HG02623 (cell line): ENCODE measurements around the gene HGS.

Experiments used
- ATAC-seq: cut with Tn5 transposase; IDR thresholded peaks from one replicate; pipeline ENCODE4 v1.9.1; 2021; ENCODE audit warnings: moderate library complexity; ENCODE audit not compliant: unreplicated experiment

HGS gene

DNA sequence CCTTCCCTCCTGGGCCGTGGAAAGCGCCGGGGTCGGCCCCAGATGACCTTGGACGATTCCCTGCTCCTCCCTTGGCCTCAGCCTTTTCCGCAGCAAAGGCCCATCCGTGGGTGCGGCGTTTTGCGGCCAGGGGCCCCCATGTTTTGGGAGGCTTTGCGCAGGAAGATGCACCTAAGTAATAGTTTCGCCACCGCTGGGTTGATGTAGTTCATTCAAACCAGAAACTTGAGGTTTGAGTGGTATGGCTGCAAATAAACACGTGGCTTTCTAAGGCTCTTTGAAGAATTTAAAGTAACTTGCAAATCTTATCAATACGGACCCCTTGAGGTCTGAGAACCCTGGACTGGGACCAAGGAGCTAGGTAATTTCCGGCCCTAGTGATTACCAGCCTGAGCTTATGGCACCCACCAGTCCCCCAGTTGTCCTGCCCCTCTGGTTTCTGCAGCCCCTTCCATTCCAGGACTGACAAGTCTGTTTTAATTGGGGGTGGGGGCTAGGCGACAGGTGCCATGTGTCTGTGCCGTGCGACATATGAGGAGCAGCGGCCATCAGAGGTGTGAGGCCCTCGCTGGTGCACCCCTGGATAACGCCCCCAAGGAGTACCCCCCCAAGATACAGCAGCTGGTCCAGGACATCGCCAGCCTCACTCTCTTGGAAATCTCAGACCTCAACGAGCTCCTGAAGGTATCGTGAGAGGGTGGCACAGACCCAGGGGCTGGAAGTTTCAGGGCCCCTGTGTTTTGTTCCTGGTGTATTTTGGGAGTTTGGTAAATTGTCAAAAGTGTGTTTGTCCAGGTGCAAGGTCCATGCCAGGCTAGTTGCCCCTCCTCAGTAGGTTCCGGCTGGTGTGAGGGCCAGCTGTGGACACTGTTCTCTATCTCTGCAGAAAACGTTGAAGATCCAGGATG is 20.2 kb downstream of the HGS start:
- no peak for ATAC-seq

DNA sequence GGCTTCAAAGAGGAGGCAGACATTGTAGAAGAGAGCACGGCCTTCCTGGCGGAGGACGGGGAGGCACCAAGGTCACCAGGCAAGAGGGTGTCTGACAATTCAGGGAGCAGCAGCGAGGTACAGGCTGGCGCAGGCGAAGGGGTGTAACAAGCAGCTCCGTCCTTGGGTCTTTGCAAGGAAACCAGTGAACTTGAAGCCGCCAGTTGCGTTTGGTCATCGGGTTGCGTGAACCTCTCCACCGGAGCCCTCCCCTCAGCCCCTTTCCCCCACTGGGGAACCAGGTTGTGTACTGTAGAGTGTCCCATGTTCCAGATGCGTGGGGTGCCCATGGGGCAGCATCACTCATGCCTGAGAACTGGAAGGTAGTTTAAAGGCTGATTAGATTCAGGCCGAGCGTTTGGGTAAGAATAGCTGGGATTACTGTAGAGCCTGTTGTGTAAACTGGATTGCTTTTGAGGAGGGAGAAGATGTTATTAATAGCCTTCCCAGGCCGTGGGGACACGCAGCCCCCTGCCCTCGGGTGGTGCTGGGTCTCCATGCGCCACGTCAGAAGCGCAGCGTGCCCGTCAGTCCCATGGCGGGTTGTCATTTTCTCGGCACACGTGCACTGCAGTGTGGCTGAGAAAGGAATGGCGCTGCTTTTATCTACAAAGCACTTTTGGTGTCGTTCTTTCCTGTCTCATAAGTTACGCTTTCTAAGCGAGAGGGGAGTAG is 21.9 kb downstream of the HGS start:
- ATAC-seq: no peak

GRCh38 chr17:81706232-81706611 is 22.4 kb downstream of the HGS start:
- ATAC-seq: no peak

DNA sequence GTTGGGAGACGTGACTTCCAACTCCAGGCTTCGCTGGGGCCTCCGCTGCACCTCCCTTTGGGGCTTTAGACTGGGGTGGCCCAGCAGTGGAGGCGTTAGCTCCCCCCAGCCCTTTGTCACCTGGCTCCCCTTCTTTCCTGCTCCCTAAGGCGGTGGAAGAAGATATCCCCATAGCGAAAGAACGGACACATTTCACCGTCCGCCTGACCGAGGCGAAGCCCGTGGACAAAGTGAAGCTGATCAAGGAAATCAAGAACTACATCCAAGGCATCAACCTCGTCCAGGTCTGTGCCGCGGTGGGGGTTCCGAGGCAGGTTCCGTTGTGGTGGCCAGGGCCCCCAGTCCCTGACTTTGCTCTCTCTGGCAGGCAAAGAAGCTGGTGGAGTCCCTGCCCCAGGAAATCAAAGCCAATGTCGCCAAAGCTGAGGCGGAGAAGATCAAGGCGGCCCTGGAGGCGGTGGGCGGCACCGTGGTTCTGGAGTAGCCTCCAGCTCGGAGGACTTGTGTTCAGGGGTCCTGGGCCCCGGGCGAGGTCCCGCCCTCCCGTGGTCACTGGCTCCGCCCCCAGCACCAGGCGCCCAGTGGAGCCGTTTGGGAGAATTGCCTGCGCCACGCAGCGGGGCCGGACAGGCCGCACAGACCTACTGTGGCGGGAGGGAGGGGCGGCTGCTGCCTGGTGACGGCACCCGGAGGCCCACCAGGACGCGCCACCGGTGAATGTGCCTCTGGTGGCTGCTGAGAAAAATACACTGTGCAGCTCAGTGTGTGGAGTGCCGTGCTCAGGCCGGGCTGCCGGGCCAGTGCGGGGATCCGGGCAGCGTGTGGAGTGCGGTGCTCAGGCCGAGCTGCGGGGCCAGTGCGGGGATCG is 23.2 kb downstream of the HGS start:
- no peak for ATAC-seq

DNA sequence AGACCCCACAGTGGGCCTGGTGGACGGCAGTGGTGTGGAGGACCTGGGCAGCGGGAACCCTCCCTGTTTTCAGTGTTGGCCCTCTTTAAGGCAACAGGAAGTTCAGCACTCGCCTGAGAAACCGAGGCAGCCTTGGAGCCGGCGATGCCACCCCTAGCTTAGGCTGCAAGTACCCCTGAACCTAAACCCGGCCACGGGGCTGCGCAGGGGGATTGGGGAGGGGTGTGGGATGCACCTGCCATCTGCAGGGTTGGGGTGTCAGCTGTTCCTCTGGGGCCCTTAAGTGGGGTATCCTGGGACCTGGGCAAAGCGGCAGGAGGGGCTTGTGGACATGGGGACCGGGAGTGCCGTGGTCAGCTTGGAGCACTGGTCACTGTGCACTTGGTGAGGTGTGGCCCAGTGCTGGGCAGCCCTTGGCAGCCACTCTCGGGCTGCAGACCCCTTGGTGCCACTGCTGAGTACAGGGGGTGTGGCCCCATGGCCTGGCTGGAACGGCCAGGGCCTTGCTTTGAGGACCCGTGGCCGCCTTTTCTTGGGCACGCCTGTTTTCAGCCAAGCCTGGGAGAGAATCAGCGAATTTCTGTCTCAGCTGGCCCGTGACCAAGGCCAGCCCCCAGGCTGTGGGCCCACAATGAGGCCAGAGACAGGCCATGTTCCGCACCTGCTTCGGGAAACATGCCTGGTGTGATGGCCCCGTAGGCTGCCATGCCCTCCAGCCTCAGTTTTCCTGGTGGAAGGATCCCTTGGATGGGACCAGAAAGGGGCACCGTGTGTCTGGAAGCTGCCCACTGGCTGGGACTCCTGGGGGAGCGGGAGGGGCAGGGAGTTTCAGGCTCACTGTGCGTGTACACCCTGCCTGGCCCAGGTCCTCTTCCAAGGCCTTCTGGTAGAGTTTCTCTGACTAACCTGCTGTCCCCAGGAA is 24.2 kb downstream of the HGS start:
- ATAC-seq: no peak

DNA sequence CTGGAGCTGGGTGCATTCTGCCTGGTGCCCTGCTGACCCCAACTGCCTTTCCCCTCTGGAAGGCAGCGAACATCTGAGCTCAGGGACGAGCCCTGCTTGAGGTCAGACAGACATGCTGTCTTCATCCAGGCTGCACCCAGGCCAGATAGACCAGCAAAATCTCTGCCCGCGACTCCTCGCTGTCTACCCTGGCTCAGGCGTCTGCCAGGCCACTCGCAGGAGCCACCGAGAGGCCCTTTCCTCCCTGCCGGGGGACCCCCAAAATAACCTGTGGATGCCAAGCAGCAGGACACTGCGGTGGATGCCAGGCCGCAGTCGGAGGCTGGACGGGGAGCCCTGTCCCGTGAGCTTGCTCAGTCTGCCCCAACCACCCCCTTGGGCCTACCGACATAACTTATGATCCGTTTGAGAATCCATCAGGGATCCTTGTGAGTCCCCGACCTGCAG is 25.0 kb downstream of the HGS start:
- ATAC-seq: no peak

DNA sequence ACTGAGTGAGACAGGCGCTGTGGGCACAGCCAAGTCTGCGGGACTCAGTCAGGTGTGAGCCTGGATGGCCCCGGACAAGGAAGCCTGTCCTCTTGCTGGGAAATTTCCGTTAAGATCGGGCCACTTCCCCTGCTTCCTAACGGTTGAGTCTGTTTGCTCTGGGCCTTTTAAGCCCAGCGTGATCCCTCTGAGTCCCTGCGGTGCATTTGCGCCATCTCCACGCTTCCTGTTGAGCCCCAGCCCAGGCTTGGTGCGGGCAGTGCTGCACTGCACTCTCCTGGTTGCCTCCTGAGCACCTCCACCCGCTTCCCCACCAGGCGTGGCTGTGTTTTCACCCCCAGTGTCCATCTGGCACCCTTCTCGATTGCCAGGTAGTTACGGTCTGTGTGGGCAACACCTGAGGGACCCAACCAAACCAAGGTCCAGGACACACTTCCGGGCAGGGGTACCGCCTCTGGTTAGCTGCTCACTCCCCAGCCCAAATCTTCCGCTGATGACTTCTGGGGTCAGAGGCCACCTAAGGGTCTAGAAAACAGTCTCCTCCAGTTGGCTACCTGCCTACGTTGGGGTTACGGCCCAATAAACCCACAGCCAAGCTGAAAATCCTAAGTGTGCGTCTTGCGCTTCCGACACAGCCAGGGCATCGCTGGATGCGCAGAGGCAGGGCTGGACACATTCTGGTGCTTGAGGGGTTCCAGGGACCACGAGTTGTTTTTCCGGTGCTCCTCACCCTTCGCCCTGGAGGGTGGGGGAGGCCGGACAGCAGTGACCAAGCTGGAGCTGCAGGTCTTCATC is 26.9 kb downstream of the HGS start:
- no peak for ATAC-seq

GRCh38 chr17:81711814-81712467 is 28.1 kb downstream of the HGS start, which contains the start of gene SLC25A10:
TSS of gene SLC25A10 (plus strand) at chr17:81712284. CDS start at chr17:81712427, 143 bp downstream.
- peak; percentile 54 for ATAC-seq

- no peak for ATAC-seq
Measured at GRCh38 chr17:81712468-81713003, 28.7 kb downstream of the HGS start.

GRCh38 chr17:81713004-81713555 is 29.3 kb downstream of the HGS start:
- no peak for ATAC-seq

GRCh38 chr17:81713556-81714411 is 30.0 kb downstream of the HGS start:
- ATAC-seq: no peak

GRCh38 chr17:81714412-81715106 is 30.7 kb downstream of the HGS start:
- no peak for ATAC-seq

DNA sequence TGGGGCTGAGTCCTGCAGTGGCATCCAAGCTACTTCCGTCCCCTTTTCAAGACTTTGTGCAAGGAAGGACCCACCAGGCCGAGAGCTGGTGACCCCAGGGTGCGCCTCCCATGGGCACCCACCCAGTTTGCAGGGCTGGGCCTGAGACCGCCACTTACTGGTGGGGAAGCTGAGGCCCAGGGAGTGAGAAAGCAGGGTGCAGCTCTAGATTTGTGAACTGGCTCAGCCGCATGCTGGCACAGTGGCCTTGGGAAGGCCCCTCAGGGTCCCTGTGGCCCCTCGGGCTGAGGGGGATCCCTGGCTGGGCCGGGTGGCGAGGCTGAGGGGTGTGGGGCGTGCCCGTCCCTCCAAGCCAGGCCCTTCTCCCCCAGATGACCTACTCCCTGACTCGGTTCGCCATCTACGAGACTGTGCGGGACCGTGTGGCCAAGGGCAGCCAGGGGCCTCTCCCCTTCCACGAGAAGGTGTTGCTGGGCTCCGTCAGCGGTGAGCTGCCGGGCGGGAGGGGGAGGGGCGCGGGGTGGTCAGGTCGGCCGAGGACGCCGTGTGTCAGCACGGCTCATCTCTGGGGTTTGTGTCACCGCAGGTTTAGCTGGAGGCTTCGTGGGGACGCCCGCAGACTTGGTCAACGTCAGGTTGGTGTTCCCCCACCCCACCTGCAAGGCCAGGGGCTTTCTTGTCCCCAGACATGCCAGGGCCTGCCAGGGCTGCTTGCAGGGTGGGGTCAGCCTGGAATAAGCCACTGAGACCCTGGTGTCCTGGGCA is 31.5 kb downstream of the HGS start:
- ATAC-seq: no peak

DNA sequence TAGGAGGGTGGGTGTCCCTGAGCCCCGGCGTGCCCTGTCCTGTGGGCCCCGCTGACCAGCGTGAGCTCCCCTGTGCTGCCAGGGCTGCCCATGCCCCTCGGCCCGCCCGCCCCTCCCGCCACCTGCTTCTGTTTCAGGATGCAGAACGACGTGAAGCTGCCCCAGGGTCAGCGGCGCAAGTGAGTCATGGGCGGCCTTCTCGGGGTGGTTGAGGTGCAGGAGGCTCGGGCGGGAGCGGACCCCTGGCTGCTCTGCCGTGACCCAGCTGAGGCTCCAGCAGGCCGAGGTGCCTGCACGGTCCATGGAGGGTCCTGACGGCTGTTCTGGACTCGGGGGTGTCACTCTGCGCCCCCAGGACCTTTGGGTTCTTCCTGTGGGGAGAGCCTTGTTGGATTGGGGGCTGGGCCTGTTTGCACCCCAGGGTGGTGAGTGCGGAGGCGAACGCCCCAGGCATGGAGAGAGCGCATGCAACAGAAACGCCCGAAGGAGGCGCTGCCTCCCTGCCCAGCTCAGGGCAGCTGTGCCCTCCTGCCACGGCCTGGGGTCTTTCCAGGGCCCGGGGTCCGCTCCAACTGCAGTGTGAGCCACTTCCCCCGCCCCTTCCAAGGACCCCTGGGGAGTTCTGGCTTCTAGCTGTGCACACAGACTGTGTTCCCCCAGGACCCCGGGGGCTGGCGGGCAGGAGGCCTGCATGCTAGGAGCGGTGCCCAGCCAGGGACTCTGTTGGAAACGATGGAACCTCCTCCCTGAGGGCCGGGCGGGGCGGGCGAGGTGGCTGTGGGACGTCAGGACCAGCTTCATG is 32.3 kb downstream of the HGS start:
- ATAC-seq: no peak

GRCh38 chr17:81716674-81716996 is 32.8 kb downstream of the HGS start:
- ATAC-seq: no peak
